Limb (tissue), 2 donors: Measurements from ENCODE around the gene TSR1.
A peak's percentile ranks its signal among the peaks of the same experiment; 100 is the strongest.

Source experiments
- DNase-seq, 2 donors: peaks; one replicate each; pipeline ENCODE4 v3.0.0-alpha.2; 2016; ENCODE audit errors: extremely low spot score in 2 of 2

TSR1 gene

DNA sequence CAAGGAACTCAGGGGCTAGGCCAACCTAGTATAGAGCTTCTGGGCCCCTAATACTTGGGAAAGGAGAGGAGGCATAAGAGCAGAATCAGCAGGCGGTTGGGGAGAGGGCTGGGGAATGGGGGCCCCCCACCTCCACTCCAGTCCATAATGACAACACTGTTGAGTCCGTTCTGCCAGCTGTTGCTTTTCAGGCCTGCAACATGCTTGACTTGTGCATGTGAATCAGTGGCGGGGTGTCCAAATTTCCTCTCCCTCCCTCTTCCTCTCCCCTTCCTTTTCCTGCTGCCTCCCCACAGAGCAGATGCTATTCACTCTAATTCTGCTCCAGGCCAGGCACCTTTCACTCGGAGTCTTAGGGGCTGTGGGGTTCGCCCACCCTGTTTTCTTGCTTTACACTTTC is 32.8 kb upstream of the TSR1 start:
- DNase-seq, result no peak

DNA sequence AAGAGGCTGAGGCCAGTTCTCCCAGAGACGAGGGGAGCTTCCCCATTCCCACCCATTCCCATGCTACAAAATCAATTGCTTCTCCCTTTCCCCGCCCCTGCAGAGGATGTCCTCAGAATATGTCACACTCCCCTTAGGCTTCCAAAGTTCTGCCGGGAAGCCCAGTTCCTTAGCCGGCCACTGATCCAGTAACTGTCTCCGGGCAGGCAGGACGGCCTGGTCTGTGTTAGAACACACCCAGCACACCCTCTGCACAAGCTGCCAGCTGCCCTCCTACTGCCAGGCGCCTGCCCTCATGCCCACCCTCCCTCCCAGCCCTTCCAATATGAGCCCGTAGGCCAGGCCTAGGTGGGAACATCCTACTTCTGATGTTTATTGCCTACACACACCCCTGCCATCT is 32.1 kb upstream of the TSR1 start:
- no peak for DNase-seq

DNA sequence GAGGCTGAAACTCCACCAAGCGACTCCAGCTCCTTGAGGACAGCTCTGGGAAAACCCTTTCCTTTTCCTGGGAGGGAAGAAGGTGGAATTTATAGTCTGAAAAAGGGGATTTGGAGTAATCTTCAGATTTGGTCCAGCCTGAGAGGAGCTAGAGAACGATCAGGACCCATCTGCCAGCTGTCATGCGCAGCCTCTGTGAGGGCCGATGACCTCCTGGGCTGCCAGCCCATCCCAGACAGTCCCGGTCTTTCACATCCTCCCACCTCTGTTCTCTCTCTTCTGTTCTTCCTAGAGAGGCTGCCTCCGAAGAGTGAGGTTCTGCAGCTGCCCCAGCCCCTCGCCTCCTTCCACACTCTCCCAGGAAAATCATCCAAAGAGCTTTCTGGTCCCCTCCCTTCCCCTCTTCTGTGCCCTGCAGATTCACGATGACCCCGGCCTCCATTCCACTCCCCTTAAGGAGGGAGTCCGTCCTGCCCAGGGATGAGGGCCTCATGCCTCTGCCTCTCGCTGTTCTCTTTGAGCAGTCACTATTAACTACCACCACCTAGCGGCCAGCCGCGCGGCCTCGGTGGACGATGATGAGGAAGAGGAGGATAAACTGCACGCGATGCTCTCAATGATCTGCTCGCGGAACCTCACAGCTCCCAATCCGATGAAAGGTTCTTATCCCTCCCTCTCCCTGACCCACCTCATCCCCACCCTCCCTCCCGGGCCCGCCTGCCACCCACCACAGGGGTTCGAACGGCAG is 30.7 kb upstream of the TSR1 start:
- DNase-seq, result no peak

DNA sequence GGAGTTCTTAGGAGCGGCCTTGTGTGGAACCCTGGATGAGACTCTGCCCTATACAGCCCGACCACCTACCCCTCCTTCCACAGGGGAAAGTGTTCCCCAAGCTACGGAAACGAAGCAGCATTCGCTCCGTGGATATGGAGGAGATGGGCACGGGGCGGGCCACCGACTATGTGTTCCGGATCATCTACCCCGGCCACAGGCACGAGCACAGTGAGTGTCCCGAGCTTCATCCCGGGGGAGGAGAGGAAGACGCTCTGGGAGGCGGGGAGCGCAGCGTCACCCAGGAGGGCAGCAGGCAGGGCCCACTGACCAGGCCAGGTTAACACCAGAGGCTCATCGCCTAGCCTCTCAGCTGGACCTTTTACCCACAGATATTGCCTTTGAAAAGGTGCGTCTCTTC is 28.9 kb upstream of the TSR1 start:
- DNase-seq, result no peak

DNA sequence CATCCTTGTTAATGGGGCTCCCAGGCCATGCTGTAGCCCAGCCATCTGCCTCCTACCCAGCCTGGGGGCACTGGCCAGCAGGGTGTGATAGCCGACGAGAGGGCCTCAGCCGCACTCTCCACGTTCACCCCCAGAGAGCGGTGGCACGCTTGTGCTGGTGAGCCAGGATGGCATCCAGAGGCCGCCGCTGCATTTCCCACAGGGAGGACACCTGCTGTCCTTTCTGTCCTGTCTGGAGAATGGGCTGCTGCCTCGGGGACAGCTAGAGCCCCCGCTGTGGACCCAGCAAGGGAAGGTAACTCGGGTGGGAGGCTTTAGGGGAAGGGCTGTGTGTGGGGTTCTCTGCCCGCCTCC is 28.5 kb upstream of the TSR1 start:
- DNase-seq, result no peak

DNA sequence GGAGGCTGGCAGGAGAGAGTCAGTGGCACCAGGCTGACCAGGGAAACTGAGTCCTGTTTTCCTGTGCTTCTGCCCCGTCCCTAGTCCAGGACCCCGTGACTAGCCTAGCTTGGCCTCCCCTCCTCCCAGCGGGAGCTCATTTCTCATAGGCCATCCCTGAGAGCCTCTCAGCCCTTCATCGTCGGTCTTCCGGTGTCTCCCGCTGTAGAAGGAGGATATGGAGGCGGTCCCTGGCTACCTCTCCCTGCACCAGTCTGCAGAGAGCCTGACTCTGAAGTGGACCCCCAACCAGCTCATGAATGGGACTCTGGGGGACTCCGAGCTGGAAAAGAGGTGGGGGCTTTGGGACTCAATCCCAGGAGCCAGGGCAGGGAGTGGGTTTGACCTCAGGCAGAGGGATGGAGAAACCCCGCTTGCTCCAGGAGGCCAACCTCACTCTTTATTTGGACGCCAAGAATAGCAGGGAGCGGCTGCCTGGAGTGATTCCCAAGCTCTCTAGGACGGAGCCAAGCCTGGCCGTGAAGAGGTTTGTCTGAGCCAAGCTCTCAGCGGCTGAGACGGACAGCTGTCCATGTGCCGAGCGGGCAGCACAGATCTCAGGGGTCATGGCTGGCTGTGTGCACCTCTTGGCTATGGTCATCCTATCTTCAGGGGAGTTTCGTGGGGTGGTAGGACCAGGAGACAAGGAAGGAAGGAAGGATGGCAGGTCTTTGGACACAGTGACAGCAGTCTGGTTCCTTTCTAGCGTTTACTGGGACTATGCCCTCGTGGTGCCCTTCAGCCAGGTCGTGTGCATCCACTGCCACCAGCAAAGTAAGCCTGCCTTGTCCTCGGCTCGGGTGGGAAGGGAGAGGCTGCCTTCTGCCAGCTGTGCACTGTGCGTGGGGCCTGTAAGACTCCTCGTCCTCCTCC is 27.9 kb upstream of the TSR1 start:
- no peak for DNase-seq

DNA sequence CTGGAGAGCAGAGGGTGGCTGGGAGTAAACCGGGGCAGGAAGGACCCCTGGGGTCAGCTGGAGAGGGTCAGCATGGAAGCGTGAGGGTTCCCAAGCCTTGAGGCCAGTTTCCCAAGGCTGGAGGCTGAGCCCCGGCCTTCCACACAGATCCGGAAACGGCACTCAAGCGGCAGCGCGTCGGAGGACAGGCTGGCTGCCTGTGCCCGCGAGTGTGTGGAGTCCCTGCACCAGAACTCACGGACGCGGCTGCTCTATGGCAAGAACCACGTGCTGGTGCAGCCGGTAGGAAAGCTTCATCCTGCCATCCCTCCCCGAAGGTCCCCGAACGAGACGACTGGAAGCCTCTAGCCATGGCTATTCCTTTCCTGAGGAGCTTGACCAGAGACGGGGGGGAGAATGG is 27.1 kb upstream of the TSR1 start:
- DNase-seq, result no peak

DNA sequence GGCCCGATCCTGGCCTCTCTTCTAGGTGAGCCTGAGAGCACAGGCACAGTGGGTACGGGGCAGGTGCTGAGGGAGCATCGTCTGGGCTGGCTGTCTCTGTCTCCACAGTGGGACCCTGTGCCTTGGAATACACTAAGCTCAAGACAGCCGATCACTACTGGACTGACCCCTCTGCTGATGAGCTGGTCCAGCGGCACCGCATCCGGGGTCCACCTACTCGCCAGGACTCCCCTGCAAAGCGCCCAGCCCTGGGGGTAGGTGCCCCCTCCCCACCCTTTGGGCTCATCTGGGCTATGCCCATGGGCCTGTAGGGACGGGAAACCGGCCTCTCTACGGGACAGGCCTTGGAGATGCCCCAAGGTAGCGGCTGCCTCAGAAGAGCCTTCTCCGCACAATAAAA is 26.6 kb upstream of the TSR1 start:
- peak in 1 of 2 donors; percentile 25 for DNase-seq

DNA sequence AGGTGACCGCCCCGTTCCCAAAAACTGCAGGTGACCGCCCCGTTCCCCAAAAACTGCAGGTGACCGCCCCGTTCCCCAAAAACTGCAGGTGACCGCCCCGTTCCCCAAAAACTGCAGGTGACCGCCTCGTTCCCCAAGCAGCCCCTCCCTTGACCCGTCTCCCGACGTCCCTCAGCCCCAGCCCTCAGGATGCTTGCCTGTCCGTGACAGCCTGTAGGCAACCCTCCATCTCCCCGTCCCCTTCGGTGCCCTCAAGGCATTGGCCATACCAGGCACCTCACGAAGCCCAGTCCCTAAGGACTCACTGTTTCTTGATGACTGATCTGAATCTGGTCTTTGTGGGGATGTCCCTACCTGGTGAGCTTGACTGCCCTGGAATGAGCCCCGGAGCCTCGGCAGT is 26.2 kb upstream of the TSR1 start:
- no peak for DNase-seq

DNA sequence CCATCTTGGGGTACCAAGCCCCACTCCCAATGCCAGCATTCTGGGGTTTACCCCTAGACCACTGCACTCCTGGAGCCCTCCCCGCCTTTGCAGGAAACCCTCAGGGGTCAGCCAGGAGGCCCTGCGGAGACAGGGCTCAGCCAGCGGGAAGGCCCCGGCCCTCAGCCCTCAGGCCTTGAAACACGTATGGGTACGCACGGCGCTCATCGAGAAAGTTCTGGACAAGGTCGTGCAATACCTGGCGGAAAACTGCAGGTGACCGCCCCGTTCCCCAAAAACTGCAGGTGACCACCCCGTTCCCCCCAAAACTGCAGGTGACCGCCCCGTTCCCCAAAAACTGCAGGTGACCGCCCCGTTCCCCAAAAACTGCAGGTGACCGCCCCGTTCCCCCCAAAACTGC is 25.8 kb upstream of the TSR1 start:
- no peak for DNase-seq

DNA sequence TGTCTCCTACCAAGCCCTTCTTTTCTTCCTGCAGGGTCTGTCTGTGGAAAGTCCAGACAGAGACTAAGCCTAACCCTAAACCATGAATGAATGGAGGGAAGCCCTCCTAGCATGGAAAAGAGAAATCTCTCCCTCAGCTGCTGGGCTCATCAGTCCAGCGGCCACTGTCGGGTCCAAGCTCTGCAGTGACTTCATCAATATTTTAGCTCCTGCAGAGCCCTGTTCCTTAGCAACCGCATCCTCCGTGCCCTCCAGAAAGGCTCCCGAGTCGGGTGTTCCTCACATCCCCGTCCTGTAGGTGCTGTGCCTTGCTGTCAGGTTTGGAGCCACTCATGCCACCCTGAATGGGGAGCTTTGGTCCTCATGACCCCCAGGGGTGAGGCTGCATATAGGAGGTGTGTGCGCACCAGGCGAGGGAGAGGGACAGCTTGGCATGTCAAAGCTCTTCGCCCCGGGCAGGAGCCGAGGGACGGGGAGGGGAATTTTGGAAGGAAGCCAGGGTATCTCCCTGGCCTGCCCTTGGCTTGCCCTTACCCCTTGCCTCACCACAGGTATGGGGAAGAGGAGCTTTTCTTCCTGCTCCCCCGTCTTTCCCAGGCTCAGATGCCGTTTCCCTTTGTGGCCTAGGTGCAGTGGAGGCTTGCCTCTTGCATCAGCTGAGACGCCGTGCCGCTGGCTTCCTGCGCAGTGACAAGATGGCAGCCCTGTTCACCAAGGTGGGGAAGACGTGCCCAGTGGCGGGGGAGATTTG is 24.9 kb upstream of the TSR1 start:
- DNase-seq, result peak in 1 of 2 donors; percentile 26

DNA sequence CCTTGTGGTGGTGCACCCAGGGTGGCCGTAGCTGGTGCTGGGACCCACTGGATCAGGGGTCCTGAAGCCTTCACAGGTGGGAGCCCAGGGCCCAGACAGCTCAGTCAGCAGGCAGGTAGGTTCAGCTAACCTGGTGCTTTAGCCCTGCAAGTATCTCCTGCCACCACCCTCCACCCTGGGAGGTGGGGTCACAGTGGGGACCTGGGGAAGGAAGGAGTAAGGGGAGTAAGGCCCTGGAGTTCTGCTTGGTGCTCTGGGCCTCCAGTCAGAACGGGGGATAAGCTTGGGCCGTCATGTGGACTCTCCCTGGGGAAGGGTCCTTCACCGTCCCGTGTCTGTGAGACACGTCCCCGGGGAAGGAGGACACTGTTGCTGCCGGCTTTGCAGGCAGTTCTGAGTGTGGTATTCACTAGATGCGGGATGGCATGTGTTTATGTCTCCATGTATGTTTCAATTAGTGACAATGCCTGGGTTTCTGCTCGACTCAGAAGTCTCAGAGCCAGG is 21.7 kb upstream of the TSR1 start:
- no peak for DNase-seq

DNA sequence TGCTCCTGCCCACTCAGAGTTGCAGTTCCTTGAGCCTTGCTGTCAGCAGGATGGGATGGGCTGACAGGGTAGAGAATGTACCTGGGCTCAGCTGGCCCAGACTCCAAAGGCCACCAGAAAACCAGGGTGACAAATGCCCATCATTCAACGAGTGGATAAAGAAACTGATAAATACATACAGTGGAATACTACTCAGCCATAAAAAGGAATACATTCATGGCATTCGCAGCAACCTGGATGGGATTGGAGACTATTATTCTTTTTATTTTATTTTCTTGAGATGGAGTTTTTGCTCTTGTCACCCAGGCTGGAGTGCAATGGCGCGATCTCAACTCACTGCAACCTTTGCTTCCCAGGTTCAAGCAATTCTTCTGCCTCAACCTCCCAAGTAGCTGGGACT is 21.0 kb upstream of the TSR1 start:
- no peak for DNase-seq

DNA sequence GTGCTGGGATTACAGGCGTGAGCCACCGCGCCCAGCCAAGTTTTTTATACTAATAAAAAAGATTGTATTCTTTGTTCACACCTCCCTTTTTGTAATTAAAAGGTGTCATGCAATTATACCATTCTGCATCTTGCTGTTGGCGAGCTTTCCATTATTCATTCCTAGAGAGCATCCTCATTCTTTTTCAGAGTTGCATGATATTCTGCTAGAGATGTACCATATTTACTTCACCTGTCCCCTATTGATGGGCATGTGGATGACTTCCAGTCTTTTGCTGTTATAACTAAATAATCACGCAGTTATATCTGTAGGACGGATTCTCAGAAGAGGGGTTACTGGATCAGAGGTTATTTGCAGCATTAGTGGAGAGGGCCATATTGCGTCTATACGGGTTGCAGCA is 18.1 kb upstream of the TSR1 start:
- no peak for DNase-seq

DNA sequence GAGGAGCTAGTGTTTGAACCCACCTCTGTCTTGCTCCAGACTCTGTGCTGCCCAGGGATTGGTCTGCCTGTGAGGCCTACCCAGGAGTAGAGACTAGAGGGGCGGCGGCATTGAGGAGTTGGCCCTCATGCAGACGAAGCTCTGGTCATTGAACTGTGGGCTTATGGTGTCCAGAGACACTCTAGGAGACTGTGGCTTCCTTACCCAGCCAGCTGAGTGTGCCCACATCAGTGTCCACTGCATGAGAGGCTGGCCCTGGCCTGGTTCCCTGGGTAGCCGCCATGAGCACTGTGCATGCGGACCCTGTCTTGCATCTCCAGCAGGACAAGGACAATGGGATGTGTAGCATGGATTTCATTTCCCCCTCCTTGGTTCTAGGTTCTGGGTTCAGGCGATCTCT is 15.0 kb upstream of the TSR1 start:
- no peak for DNase-seq

DNA sequence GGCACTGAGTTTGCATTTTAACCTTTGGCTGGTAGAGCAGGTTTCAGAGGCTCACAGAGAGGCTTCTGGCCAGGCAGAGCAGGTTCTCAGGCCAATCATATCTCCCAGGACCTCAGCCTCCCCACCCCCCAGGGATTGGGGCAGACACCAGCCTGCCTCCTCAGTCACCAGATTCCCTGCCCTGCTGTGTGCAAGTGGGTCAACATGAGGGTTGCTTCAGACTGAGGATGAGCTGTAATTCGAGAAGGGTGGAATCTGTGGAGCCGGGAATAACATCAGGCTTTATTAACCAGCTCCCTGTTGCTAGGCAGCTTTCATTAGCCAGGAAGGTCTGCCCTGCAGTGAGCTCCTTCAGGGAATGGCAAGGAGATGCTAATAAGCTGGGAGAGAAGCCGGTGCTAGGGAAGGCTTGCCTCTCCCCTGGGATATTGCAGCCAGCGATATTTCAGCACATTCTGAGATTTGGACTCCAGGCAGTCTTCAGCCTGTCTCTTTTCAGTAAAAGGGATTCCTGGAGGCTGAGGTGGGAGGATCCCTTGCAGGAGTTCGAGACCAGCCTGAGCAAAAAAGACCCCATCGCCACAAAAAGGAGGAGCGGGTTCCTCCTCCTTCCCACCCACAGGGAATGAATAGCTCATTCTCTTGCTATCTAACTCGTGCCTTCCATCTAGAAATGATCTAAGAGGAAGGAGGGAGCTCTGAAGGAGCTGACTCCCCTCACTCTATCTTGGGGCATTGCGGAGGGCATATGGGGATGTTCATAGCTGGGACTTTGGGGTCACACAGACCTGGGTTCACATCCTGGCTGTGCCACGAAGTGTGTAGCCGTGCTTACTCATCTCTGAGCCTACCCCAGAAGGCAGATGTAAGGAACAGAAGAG is 11.8 kb upstream of the TSR1 start:
- DNase-seq, result peak in 1 of 2 donors; percentile 47

DNA sequence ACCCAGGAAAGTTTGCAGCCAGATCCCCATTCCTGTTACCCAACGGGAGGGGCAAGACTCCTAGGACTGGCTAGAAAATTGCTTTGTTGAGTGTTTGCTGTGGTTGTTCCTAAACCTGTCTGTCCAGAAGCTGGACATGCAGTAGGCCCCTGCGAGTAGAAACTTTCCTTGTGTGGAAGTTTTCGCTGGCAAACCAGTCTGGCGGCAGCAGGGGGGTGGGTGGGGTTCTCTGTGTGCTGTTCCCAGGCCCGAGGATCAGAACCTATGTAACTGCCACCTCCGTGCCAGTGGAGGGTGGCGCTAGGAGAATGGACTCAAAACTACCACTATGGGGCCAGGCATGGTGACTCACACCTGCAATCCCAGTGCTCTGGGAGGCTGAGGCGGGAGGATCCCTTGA is 10.2 kb upstream of the TSR1 start:
- no peak for DNase-seq

DNA sequence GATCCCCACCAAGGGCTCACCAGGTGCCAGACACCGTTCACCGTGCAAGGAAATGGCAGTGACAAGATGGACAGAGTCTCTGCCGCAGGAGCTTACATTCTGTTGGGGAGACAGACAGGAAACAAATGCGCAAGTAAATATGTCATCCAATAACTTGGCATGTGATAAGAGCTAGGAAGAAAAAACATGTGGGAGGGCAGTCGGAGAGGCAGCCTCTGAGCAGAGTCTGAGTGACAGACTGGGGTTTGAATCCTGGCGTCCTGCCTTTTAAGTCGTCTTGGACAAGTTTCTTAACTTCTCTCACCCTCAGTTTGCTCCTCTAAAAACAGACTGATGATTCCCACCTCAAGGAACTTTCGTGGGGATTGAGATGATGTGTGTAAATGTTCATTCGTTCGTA is 8.3 kb upstream of the TSR1 start:
- no peak for DNase-seq

DNA sequence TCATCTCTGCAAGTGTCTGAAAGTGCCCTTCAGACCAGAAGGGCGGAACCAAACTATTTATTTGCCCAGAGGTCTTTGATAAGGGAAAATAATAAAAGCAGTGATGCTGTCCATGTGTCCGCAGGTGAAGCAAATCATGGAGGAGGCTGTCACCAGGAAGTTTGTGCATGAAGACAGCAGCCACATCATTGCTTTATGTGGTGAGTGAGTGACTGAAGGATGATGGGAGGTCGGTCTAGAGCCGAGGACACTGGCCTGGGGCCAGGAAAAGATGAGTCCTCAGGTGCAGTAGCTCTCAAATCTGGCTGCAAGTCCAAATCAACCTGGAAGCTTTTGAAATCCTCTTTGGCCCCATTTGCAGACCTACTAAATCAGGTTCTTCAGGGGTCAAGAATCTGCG is 7.2 kb upstream of the TSR1 start:
- DNase-seq, result no peak

DNA sequence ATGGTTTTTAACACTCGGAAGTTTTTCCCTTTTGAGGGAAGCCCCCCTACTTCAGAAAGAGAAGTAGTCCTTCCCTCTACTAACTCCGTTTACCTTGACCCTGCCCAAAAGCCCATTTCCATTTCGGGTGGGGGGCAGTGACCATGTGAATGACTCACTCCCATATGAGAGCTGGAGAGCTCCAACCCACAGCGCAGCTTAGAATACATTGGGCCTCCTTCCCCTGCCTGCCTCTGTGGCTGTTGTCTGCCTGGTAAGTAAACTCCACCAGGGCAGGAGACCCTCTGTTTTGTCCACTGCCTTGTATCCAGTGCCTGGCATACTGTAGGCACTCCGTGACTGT is 2.0 kb upstream of the TSR1 start:
- no peak for DNase-seq
